Testis (tissue), 3 donors: ENCODE data around the gene GLDC. TPM values are rescaled to one million over a fixed set of nuclear protein-coding genes. Genes with fewer than 3 reads are reported as not detected.

ENCODE experiments used
- DNase-seq: peaks from one replicate; pipeline ENCODE4 v3.0.0-alpha.2; 2019
- H3K27ac ChIP-seq, 2 donors: fragments of 200-600 bp; sonication (generic); one replicate each; pipeline ENCODE4 v1.5.1; 2019
- H3K27me3 ChIP-seq: fragments of 200-600 bp; sonication (generic); one replicate; pipeline ENCODE4 v1.5.1; 2019
- H3K36me3 ChIP-seq: fragments of 200-600 bp; sonication (generic); one replicate; pipeline ENCODE4 v1.5.1; 2017; ENCODE audit warnings: low read depth; ENCODE audit errors: missing control alignments
- H3K4me1 ChIP-seq: fragments of 200-600 bp; sonication (generic); one replicate; pipeline ENCODE4 v1.5.1; 2019
- H3K4me3 ChIP-seq, 2 donors: fragments of 200-600 bp; sonication (generic); one replicate each; pipeline ENCODE4 v1.5.1; 2017 to 2019
- H3K9me3 ChIP-seq: fragments of 200-600 bp; sonication (generic); one replicate; pipeline ENCODE4 v1.5.1; 2017
- POLR2A ChIP-seq: fragments of 450-650 bp; IDR thresholded peaks from one replicate; pipeline ENCODE4 v1.6.1; 2017; ENCODE audit warnings: antibody characterized with exemption, mild to moderate bottlenecking, moderate library complexity
- WGBS, 2 donors: methylation state at CpG; one replicate each; pipeline ENCODE4 v1.1.5; 2018; 5-methylcytosine and 5-hydroxymethylcytosine counted together
- intact Hi-C: fragments of 100-400 bp; cut with DNase I; formaldehyde crosslinking; loops from one replicate; pipeline ENCODE4 v1.15.1; 2023; ENCODE audit warnings: low total_unique reads
- polyA plus RNA-seq: library from polyadenylated mRNA; stranded (reverse); fragments of 350-450 nt; fragmentation: Illumina TruSeq; extraction: RNeasy Lipid Tissue Mini Kit (QIAGEN cat#74804); gene quantifications from one replicate; pipeline ENCODE4 v1.2.3, GENCODE V29; 2014; ENCODE audit warnings: low read depth, low replicate concordance; ENCODE audit not compliant: insufficient read depth
- total RNA-seq, 2 donors: library from RNA; depleted of rRNA; stranded (reverse); fragments of >200 nt; gene quantifications; one replicate each; pipeline ENCODE4 v1.2.3, GENCODE V29; 2016
- TF ChIP-seq, protein P1 (sequence below), 3 experiments: fragments of 450-650 bp in 2 of 3; fragments of 200-600 bp in 1 of 3; sonication (generic) in 1 of 3; IDR thresholded peaks; one replicate each; pipeline ENCODE4 v1.5.1; 2016 to 2019; ENCODE audit warnings: antibody characterized with exemption in 3 of 3, mild to moderate bottlenecking in 2 of 3, moderate library complexity in 1 of 3

GLDC gene
- total and polyA plus RNA-seq, 3 donors from 2014 or later, result 11.4 to 12.3 (median 12.2) TPM

DNA sequence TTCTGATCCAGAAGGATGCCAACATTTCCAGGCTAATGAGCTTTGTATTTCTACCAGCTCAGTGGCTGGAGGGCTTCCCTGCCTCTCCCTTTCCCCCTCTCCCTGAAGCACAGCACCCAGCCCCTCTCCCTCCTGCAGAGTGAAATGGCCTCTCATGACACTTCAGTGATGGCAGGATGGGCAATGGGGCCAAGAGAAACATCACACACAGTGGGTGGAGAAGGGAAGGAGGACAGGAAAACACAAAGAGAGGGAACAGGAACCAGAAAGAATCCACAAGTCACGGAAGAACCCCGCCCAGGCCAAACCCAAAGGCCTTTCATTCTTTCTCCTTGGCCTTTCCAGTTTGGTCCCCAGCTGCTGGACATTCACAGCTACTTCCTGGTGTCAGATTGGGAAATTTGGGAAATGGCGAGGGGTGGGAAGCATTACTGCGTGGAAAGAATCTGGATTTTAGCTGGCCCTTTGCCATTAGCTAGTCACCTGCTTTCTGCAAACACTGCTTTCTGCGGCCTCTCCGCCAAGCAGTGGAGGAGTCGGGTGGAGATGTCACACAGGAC lies 82.6 kb downstream of the GLDC start:
- WGBS, 2 donors, result 83 to 94% methylated on average over 7 of the region's 7 CpGs
- no peak for TF ChIP-seq POLR2A
- TF ChIP-seq, protein P1, sequence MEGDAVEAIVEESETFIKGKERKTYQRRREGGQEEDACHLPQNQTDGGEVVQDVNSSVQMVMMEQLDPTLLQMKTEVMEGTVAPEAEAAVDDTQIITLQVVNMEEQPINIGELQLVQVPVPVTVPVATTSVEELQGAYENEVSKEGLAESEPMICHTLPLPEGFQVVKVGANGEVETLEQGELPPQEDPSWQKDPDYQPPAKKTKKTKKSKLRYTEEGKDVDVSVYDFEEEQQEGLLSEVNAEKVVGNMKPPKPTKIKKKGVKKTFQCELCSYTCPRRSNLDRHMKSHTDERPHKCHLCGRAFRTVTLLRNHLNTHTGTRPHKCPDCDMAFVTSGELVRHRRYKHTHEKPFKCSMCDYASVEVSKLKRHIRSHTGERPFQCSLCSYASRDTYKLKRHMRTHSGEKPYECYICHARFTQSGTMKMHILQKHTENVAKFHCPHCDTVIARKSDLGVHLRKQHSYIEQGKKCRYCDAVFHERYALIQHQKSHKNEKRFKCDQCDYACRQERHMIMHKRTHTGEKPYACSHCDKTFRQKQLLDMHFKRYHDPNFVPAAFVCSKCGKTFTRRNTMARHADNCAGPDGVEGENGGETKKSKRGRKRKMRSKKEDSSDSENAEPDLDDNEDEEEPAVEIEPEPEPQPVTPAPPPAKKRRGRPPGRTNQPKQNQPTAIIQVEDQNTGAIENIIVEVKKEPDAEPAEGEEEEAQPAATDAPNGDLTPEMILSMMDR (IDR thresholded peaks at IDR 0.05), result no peak

DNA sequence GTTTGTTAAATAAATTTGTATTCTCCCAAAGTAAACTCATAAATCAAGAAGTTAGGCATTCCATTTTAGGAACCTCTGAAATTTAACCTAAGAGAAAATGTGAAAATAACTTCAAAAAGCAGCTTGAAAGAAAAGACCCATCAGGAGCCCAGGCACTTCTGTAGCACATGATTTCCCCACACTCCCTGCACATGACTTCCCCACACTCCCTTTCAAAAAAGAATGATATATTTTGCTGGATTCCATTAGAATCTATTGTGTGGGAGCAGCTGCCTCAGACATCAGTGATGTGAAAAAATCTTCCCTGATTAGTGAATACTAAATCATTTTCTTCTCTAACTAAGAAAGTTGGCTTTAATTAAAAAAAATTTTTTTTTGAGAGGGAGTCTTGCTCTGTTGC lies 83.3 kb downstream of the GLDC start:
- Histone ChIP-seq H3K36me3 (no peaks in the 10 kb centered on the region), H3K9me3 (no peaks in the 10 kb centered on the region), H3K4me1 (peaks cover 6% of the 10 kb centered on the region), H3K4me3 (no peak overlapping the region), H3K27ac (no peak overlapping the region), H3K27me3 (no peaks in the 10 kb centered on the region)
- intact Hi-C loops, result no loop called here
- no peak for DNase-seq
- TF ChIP-seq, protein P1 (IDR thresholded peaks at IDR 0.05), result no peak
- TF ChIP-seq POLR2A, result no peak

More for the DNA sequence above, 82.6 kb downstream of the GLDC start:
- no peak for DNase-seq
- Histone ChIP-seq H3K27me3 (no peaks in the 10 kb centered on the region), H3K4me3 (no peak overlapping the region), H3K27ac (no peak overlapping the region), H3K4me1 (peaks cover 6% of the 10 kb centered on the region), H3K9me3 (no peaks in the 10 kb centered on the region), H3K36me3 (no peaks in the 10 kb centered on the region)
- intact Hi-C loops, result no loop called here

DNA sequence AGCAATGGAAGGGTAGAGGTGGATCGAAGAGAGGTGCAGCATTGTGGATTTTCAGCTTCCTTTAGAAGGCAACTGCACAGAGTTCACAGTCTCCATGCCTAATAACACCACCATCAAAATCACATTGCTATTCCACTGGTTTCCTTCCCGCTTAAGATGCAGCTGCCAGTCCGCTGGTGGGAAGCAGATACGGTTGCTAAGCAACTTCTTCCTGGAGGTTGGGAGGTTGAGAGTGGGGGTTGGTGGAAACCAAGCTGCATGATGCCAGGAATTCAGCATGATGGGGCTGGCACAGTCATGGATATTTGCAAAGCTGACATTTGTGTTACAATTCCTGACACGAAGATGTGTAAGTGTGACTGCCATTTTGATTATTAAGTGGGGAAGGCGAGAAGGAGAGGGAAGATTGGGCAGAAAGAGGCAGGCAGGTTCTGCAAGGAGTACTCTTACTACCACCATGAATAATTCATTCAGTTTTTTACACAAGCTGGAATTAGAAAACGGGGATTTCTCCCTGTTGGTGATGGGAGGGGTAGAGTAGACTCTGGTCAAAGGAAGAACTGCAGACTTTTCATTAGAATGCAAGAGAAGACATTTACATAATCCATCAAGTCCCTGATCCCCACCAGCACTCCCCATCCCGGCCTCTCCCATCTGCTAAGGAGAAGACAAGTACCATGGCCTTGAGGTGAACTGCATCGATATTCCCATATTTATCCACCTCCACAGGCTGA lies 87.5 kb downstream of the GLDC start:
- intact Hi-C loops, result no loop called here
- DNase-seq, result no peak
- 78 to 82% methylated on average over 9 of the region's 9 CpGs for WGBS, 2 donors

DNA sequence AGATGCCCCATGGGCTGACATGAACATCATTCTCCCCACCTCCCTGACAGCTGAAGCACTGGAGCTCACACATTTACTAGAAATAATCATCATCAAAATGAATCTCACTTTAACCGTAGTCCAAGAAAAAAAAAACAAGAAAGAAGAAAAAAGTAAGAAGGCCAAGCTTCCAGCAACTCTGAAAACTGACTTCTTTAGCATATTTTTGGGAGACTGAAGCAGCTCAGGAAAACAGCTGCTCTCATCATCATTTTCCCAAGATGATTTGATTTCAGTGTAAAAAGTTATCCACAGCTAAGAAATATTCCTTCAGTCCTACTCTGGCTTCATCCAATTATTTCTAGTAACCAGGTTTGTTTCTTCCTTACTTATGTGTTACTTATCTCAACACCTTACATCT lies 91.7 kb downstream of the GLDC start:
- H3K9me3 ChIP-seq, result no peaks in the 10 kb centered on the region
- WGBS, 2 donors, result 96 to 97% methylated on average over 1 of the region's 1 CpG
- intact Hi-C loops, result no loop called here
- H3K4me3 ChIP-seq, result no peak overlapping the region
- H3K27me3 ChIP-seq, result no peaks in the 10 kb centered on the region
- TF ChIP-seq, protein P1 (IDR thresholded peaks at IDR 0.05), result no peak
- no peak for TF ChIP-seq POLR2A
- DNase-seq, result no peak
- H3K27ac ChIP-seq, result no peak overlapping the region
- H3K36me3 ChIP-seq, result no peaks in the 10 kb centered on the region
- no peaks in the 10 kb centered on the region for H3K4me1 ChIP-seq

More for the DNA sequence above, 87.5 kb downstream of the GLDC start:
- Histone ChIP-seq H3K36me3 (no peaks in the 10 kb centered on the region), H3K4me1 (no peaks in the 10 kb centered on the region), H3K9me3 (no peaks in the 10 kb centered on the region), H3K4me3 (no peak overlapping the region), H3K27ac (no peak overlapping the region), H3K27me3 (no peaks in the 10 kb centered on the region)
- no peak for TF ChIP-seq POLR2A
- TF ChIP-seq, protein P1 (IDR thresholded peaks at IDR 0.05), result no peak
